Subcutaneous abdominal adipose tissue (tissue), 5 donors: Measurements from ENCODE around the gene TPBGL.

Experiments
- H3K27ac ChIP-seq: one replicate; pipeline ENCODE4 v1.7.0; 2013; ENCODE audit warnings: low read depth, mild to moderate bottlenecking, inconsistent platforms, low read length, moderate library complexity
- H3K27me3 ChIP-seq, 5 donors: one replicate each; pipeline ENCODE4 v1.7.0; 2013; ENCODE audit warnings: low read length in 5 of 5, inconsistent platforms in 1 of 5; ENCODE audit not compliant: control insufficient read depth in 5 of 5, insufficient read depth in 4 of 5
- H3K36me3 ChIP-seq, 5 donors: one replicate each; pipeline ENCODE4 v1.7.0; 2013; ENCODE audit warnings: low read length in 5 of 5; ENCODE audit not compliant: control insufficient read depth in 5 of 5, insufficient read depth in 5 of 5
- H3K4me1 ChIP-seq, 5 donors: one replicate each; pipeline ENCODE4 v1.7.0; 2013; ENCODE audit warnings: low read length in 5 of 5, mild to moderate bottlenecking in 3 of 5, moderate library complexity in 1 of 5; ENCODE audit not compliant: control insufficient read depth in 5 of 5, insufficient read depth in 5 of 5
- H3K4me3 ChIP-seq, 5 donors: one replicate each; pipeline ENCODE4 v1.7.0; 2013; ENCODE audit warnings: low read length in 5 of 5, low read depth in 1 of 5
- H3K9ac ChIP-seq, 5 donors: one replicate each; pipeline ENCODE4 v1.7.0; 2013; ENCODE audit warnings: low read length in 5 of 5, mild to moderate bottlenecking in 4 of 5, moderate library complexity in 3 of 5
- H3K9me3 ChIP-seq, 5 donors: one replicate each; pipeline ENCODE4 v1.7.0; 2013; ENCODE audit warnings: low read length in 5 of 5; ENCODE audit not compliant: control insufficient read depth in 5 of 5
- donor health status: healthy.
- donor health status: healthy.
- donor health status: healthy.
- donor health status: healthy.
- donor health status: healthy.

TPBGL gene

DNA sequence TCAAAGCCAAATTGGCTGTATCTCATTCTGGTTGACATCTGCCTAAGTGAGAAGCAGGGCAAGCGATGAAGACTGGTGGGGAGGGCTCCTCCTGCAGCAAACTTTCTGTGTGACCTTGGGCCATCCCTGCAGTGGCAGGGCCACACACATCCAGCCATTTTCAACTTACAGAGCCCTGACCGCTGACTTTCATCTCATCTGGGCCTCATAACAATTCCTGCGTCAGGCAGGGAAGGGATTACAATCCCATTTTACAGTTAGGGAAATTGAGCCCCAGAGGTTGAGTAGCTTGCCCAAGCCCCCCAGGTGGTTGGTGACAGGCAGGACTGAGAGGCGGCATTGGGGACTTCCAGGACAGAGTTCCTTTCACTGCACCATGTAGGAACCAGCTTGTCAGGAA, 21.9 kb downstream of the TPBGL start:
- no peak overlapping the region for H3K9ac ChIP-seq
- H3K9me3 ChIP-seq: no peaks in the 10 kb centered on the region
- H3K4me1 ChIP-seq: peaks cover 0 to 42% (median 33%) of the 10 kb centered on the region in 5 donors
- no peaks in the 10 kb centered on the region for H3K27me3 ChIP-seq
- peaks cover 0 to 22% (median 20%) of the 10 kb centered on the region in 5 donors for H3K36me3 ChIP-seq
- H3K27ac ChIP-seq: no peak overlapping the region
- peak overlapping the region in 1 of 5 donors; percentile 15 for H3K4me3 ChIP-seq

DNA sequence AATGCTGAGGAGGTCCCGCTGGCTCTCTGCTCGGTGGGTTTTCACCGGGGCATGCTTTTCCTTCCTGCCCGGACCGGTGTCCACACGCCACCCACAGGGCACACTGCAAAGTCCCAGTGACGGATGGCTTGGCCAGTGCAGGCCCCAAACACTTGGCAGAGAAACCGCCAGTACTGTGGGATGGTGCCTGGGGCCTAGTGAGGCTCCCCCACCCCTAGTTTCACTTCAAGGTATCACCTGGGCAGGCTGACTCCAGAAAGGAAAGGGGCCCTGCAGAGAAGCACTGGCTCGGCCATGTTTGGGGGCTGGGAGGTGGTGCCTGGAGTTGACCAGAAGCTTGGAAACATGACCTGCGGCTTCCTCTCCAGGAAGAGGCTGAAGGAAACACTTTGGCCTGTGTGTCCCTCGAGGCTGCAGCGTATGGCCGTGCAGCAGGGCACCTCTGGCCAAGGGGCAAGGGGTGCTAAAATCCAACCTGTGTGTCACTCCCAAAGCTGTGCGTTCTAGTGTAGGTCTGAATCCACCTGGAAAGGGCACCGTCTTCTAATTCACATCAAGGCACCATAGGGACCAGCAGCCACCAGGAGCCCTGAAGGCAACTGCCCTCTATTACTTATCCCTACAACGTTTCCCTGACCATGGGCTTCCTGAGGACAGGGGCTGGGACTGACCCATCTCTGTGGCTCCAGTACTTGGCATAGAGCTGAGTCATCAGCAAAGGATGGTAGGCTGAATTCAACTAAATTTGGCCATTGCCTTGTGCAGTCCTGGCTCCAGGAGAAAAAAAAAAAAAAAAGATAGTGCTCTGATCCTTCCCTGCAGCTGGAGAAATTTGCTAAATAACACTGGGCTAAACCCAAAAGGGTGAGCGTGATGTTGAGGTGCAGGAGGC, 22.6 kb downstream of the TPBGL start:
- no peaks in the 10 kb centered on the region for H3K27me3 ChIP-seq
- H3K36me3 ChIP-seq: peaks cover 0 to 27% (median 25%) of the 10 kb centered on the region in 5 donors
- no peaks in the 10 kb centered on the region for H3K9me3 ChIP-seq
- peak overlapping the region in 1 of 5 donors; percentile 15 for H3K4me3 ChIP-seq
- H3K27ac ChIP-seq: no peak overlapping the region
- H3K4me1 ChIP-seq: peaks cover 0 to 40% (median 33%) of the 10 kb centered on the region in 5 donors
- H3K9ac ChIP-seq: no peak overlapping the region

DNA sequence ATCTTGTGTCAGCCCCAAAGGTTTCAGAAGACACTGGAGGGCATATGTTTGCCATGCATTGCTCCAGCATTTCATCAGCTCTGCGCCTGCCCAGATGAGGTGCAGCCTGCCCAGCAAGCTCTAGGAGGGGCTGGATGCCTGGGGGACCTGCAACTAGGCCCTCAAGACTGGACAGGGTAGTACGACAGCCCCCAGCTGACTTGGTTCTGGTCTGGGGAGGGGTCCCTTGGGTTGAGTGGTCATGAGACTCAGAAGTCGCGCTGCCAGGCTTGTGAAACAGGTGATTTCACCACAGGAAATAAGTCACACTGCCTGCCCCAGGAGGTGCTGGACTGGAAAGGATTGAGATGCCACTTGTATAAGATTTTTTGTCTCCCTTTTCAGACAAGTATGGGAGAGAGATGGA, 23.4 kb downstream of the TPBGL start:
- H3K9me3 ChIP-seq: no peaks in the 10 kb centered on the region
- no peak overlapping the region for H3K9ac ChIP-seq
- H3K36me3 ChIP-seq: peaks cover 0 to 34% (median 32%) of the 10 kb centered on the region in 5 donors
- H3K4me3 ChIP-seq: no peak overlapping the region
- peaks cover 0 to 40% (median 33%) of the 10 kb centered on the region in 5 donors for H3K4me1 ChIP-seq
- no peaks in the 10 kb centered on the region for H3K27me3 ChIP-seq
- no peak overlapping the region for H3K27ac ChIP-seq

DNA sequence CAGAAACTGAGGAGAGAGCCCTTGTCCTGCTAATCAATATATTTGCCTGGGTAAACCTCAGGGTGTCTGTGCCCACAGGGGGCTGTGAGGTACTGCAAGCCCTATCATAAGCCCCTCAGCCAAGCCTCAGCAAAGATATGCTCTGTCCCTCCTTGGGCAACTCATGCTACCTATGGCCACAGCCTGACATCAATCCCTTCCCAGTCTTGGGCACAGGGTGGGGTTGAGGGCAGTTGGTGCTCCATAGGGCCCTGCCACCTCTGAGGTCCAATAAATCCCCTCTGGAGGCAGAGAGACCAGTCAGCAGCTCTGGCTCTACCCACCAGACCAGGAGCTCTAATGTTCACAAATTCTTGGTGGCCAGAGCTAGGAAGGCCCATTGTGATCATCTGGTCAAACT, 23.8 kb downstream of the TPBGL start:
- Histone ChIP-seq H3K27me3 (no peaks in the 10 kb centered on the region), H3K27ac (no peak overlapping the region), H3K4me1 (peaks cover 0 to 40% (median 33%) of the 10 kb centered on the region in 5 donors), H3K4me3 (no peak overlapping the region), H3K9ac (no peak overlapping the region), H3K9me3 (no peaks in the 10 kb centered on the region), H3K36me3 (peaks cover 0 to 38% (median 36%) of the 10 kb centered on the region in 5 donors)

DNA sequence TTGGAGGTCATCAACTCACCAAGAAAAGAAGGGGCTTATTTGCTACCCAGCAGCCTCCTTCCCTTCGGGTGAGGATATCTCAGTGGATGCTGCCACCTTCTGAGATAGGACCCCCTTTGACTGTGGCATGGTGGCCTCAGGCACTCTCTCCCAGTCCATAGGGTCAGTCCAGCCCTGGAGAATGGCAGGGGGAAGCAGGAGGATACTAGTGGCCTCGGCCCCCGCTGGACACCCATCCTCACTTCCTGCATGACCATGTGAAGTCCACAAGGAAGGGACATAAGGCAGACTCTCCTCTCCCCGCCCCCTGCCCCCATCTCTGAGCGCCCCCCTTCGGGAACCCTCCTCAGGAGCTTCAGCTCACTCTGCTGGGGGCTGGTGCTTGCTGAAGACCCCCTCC, 24.4 kb downstream of the TPBGL start:
- H3K36me3 ChIP-seq: peaks cover 0 to 42% (median 41%) of the 10 kb centered on the region in 5 donors
- no peaks in the 10 kb centered on the region for H3K27me3 ChIP-seq
- no peak overlapping the region for H3K27ac ChIP-seq
- no peaks in the 10 kb centered on the region for H3K9me3 ChIP-seq
- H3K9ac ChIP-seq: no peak overlapping the region
- peaks cover 0 to 40% (median 33%) of the 10 kb centered on the region in 5 donors for H3K4me1 ChIP-seq
- H3K4me3 ChIP-seq: no peak overlapping the region

DNA sequence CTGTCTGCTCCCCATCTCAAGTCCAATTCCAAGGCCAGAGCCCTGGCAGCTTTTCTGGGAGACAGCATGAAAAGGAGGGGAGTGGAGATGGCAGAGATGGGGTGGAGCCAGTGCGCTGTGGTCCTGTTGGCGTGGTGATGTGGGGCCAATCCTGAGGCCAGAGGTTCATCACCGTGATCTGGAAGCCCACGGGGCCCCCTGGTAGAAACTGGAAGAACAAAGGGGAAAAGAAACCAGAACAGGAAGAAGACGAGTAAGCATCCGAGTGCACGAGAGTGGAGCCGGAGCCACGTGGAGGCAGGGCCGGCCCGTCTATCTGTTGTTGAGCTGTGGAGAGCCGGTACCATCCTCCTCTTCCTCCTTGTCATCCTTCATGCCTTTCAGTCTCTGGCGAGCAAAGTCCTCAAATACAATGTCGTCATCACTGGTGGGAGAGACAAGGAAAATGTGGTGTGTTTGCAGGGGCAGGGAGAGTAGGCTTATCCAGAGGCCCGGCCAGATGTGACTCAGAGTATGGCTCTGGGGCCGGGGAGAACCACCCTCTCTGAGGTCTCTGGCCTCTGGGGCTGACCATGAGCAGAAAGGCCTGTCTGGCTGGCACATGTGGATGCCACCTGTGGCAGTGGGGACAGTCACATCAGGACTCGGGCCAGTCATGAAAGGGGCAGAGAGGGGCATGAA, 25.4 kb downstream of the TPBGL start:
- Histone ChIP-seq H3K27ac (no peak overlapping the region), H3K4me1 (peaks cover 0 to 40% (median 26%) of the 10 kb centered on the region in 5 donors)

DNA sequence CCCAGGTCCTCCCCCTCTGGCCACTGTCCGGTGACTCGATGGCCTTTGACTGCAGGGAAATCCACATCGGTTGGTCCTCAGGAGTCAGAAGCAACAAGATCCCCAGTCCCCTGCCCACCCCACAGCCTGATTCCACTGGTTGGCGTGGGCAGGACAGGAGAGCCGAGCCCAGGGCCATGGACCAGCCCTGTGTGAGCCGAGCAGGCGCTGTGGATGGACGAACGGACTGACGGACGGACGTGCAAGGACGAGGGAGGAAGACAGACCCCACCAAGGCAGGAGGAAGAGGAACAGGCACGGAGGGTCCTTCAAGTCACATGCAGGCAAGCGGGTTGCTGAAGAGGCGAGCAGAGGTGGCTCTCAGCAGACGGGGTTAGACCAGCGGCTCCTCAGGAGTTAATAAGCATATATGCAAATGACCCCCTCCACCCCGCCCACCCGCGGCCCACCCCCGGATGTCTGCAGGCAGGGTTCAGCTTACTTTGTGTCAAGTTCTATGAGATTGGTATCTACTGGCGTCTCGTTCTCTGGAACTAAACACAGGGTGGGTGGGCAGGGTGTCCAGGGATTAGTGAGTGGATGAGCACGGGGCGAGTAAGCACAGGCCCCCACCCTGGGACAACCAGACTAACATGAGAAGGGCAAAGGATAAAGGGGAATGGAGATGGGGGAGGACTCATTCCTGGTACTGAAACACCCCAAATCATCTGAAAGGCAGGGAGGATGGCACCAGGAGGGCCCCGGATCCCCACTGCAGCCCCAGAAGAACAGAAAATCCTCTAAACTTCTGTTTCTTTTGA, 26.8 kb downstream of the TPBGL start:
- H3K36me3 ChIP-seq: peaks cover 0 to 63% (median 59%) of the 10 kb centered on the region in 5 donors
- H3K4me1 ChIP-seq: peaks cover 0 to 36% (median 13%) of the 10 kb centered on the region in 5 donors
- no peaks in the 10 kb centered on the region for H3K9me3 ChIP-seq
- no peak overlapping the region for H3K9ac ChIP-seq
- H3K27me3 ChIP-seq: no peaks in the 10 kb centered on the region
- no peak overlapping the region for H3K27ac ChIP-seq
- no peak overlapping the region for H3K4me3 ChIP-seq

More for the DNA sequence above, 25.4 kb downstream of the TPBGL start:
- Histone ChIP-seq H3K27me3 (no peaks in the 10 kb centered on the region), H3K36me3 (peaks cover 0 to 49% (median 45%) of the 10 kb centered on the region in 5 donors), H3K9ac (peak overlapping the region in 2 of 5 donors; percentile 26 to 43), H3K9me3 (no peaks in the 10 kb centered on the region), H3K4me3 (no peak overlapping the region)

DNA sequence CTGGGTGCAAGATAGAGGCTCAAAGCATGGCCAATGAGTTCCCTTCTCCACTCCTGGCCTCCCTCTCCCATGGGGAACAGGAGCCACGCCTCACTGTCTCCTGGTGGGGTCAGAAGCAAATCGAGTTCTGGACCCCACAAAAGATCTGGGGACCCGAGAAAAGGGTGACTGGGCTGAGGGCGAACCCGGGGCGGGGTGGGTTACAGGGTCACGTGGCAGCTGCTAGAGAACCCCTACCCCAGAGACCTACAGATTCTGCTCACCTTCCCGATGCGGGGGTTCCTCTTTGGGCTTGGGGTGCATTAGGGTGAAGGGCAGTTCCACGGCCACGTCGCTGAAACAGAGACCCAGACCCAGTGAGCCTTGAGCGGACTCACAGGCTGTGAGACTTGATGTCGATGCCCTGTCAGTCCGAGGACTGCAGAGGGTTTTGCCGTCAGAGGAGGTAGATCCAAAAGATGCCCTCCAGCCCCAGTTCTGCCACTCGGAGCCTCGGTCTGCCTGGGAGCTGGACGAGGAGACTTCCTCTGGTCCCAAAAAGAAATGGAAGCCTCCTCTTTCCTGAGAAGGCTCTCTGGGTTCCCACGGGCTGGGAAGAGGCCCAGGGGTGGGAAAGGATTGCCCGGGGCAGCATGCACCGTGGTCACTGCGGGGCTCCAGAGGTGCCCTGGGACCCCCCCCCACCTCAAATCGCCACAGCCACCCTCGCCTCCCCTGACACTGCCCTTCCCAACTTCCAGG, 28.2 kb downstream of the TPBGL start:
- H3K4me1 ChIP-seq: peaks cover 0 to 23% (median 9%) of the 10 kb centered on the region in 5 donors
- peaks cover 0 to 77% (median 73%) of the 10 kb centered on the region in 5 donors for H3K36me3 ChIP-seq
- H3K9me3 ChIP-seq: no peaks in the 10 kb centered on the region
- H3K27me3 ChIP-seq: no peaks in the 10 kb centered on the region
- no peak overlapping the region for H3K27ac ChIP-seq
- H3K9ac ChIP-seq: no peak overlapping the region
- H3K4me3 ChIP-seq: no peak overlapping the region

DNA sequence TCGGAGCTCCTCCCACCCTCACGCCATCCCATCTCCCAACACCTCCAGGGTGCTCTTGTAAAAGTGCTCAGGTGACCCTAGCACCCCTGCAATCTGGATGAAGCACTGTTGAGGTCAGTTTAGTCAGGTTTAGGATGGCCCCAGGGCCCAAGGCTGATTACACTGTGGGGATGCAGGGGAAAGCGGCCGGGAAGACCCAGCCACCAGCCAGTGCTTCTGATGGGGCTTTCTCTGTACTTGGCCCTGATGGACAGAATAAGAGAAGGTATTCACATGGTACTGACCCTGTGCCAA, 28.7 kb downstream of the TPBGL start:
- no peak overlapping the region for H3K9ac ChIP-seq
- no peaks in the 10 kb centered on the region for H3K9me3 ChIP-seq
- peaks cover 0 to 18% (median 6%) of the 10 kb centered on the region in 5 donors for H3K4me1 ChIP-seq
- no peak overlapping the region for H3K27ac ChIP-seq
- H3K27me3 ChIP-seq: no peaks in the 10 kb centered on the region
- no peak overlapping the region for H3K4me3 ChIP-seq
- peaks cover 0 to 82% (median 78%) of the 10 kb centered on the region in 5 donors for H3K36me3 ChIP-seq
